Forelimb muscle (tissue), 1 donor: ENCODE data around the gene CAB39L. TPM values are rescaled to one million over a fixed set of nuclear protein-coding genes. Genes with fewer than 3 reads are reported as not detected.
"Not testable (repeated sequence)": the region's sequence is repeated elsewhere in the genome, so short reads cannot be mapped to it uniquely, and the experiment has no call there.

ENCODE experiments used
- DNase-seq: peaks from one replicate; pipeline ENCODE4 v3.0.0-alpha.2; 2013; ENCODE audit warnings: low read depth
- polyA plus RNA-seq: library from polyadenylated mRNA; unstranded; fragments of 120-200 nt; gene quantifications from one replicate; pipeline ENCODE4 v1.2.1, GENCODE V29; 2013; ENCODE audit not compliant: insufficient read length

CAB39L gene
- polyA plus RNA-seq, 1 donor = 4.2 TPM

- DNase-seq = no peak
Observed at GRCh38 chr13:49310251-49310650, 133.6 kb downstream of the CAB39L start.

GRCh38 chr13:49308921-49309408, 134.9 kb downstream of the CAB39L start:
- DNase-seq = no peak

DNA sequence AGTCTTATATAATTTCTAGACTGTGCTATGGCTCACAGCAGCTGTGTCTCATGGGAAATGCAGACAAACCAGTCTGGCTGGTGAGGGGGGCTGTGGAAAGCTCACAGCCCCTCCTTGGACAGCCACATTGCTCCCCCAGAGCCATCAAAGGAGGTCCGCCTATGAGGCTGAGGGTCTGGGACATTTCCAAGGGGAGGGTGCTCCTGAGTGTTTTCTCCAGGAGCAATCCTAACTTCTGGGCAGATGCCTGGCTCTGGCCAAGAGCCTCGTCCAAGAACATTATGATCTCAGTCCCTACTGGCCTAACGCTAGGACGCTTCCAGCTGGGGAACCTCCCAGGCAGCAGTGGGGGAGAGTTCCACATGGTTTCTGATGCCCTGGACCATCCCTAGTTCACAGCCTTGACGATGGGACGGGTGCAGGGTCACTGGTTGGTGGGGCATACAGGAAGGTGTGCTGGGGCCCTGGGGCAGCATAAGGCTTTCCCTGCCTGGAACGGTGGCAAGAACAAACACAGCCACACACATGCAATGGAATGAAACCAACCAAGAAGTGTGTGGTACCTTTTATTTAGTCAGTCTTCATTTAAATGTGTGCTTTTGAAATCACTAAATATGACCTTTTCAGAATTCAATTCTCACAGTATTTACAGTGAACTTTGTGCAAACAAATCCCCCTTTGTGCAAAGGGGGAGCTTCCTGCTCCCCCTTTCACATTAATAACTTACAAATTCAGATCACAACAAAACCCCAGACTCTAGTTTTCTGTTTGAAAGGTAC, 135.6 kb downstream of the CAB39L start:
- no peak for DNase-seq

GRCh38 chr13:49307365-49307764, 136.5 kb downstream of the CAB39L start:
- no peak for DNase-seq

GRCh38 chr13:49305792-49306425, 138.0 kb downstream of the CAB39L start:
- no peak for DNase-seq

- DNase-seq = no peak
Observed at GRCh38 chr13:49304763-49305700, 138.8 kb downstream of the CAB39L start.

GRCh38 chr13:49304356-49304755, 139.5 kb downstream of the CAB39L start:
- DNase-seq = no peak

- DNase-seq = no peak
Observed at GRCh38 chr13:49303533-49304252, 140.2 kb downstream of the CAB39L start.

DNA sequence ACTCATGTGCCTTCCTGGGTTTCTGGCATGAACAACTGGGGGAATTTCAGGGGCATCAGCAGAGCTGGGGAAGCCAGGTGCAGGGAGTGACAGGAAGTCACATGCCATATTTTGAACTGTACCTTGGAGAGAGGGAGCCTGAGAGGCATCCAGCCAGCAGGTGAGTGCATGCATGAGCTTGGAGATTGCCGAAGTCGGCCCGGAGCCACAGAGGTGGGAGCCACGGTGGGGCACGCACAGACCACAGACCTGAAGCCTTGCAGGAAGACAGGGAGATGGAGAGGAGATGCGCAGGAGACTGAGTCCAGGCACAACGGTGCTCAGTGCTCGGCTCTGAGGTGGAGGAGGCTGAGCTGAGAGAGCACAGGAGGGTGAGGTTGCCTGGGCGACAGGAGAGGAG, 141.0 kb downstream of the CAB39L start:
- no peak for DNase-seq

DNA sequence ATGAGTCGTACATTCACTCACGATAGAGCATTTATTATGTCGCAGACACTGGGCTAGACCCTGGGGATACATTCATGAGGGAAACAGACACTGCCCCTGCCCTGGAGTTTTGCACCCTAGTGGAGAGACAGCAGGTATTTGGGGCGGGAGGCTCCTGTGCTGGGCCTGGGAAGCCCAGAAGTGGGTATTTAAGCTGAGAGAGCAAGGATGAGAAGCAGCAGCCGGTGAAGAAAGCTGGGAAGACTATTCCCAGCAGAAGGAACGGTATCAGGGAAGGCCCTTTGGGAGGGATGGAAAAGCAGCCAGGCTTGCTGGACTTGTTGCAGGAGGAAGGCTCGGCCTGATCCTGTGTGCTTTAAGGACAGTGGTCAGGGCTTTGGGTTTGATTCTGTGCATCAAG, 141.6 kb downstream of the CAB39L start:
- no peak for DNase-seq

DNA sequence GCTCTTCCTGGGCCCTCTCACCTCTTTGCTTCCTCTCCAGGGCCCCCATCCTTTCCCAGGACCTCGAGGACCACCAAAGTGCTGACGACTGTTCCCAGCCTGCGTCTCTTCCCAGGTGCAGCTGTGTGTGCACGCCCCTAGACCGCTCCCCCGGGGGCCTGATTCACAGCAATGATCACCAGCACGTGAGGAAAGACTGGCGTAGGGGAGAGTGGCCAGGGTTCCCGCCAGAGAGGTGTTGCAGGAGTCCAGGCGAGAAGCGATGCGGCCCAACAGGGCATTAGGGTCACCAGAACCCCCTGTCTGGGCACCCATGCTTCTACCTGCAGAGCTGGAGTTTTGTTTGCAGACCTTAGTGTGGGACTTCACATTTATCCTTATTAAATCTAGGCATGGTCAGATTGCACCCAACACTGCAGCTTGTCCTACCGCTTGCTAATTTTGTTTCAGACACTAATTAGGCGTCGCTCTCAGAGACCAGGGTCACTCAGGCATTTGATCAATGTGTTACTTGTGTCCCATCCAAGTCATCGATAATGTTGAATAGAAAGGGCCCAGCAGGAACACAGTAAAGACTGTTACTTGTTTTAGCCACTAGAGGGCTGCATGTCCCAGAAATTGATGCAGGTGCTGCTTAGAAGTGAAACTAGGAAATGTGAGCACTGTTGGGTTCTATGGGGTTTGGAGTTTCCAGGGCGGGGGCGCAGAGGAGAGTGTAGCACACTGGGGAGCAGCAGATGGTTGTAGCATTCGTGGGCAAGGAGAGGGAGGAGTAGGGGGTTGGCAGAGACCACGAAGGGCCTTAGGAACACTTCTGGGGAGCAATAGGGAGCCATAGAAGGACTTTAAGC, 142.9 kb downstream of the CAB39L start:
- no peak for DNase-seq

GRCh38 chr13:49300276-49300675, 143.6 kb downstream of the CAB39L start:
- DNase-seq = no peak

DNA sequence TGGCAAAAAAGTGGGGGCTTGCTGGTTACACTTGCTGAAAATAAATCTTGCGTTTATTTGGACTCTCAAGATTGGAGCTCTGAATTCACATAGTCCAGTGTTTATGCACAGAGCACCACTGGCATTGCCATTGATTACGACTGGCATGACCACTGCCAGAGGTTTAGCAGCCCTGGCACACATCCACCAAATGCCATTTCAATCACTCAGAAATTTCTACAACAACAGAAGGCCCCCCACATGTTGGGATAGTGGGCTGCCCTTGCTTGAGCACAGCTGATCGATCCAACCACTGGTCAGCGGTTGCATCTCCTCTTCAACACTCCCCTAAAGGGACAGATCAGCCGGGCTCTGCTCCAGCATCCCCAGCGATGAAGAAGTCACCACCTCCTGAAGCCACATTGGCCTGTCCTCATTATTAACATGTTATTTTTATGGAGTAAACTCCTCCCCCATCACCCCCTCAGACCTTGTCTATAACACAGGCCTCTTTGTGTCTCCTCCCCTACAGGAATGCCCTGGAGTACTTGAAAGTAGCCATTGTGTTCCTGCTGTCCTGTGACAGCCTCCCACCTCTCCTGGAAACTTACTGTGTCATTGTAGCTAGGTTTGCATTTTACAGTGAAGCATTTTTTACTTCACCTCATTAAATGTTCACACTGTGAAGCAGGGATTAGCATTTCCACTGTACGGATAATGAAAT, 144.8 kb downstream of the CAB39L start:
- DNase-seq = no peak

DNA sequence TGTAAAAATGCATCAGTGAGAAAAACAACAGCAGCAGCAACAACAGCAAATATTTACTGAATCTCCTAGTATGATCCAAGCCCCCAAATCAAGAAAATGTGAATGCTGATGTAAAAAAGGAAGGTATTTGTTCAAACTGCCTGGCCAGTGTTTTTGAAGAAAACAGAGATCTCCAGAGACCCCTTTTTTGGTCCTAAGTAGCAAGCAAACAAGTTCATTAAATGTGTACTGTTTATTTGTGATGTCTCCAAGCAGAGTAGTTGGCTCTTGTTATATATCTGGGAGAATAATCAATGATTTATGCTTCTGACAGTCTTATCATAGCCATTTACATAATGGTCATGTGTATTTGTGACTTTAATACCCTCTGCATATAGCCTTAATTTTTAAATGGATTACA, 145.4 kb downstream of the CAB39L start:
- DNase-seq = no peak

DNA sequence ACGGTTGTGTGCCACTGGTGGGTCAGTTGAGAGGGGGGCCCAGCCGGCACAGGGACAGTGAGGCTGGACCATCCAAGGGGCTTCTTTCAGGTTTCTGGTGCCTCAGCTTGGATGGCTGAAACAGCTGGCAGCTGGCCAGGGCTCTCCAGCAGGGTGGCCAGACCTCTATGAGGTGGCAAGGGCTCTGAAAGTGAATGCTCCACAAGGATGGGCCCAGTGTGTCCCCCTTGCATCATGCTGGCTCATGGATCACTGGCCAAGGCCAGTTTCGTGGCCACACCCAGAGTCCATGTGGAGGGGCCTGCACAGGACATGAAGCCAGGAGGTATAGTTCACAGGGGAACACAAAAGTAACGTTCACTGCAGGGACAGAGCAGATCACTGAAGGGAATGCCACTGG, 146.5 kb downstream of the CAB39L start:
- DNase-seq = no peak

- DNase-seq = no peak
Observed at GRCh38 chr13:49296659-49297058, 147.2 kb downstream of the CAB39L start.

GRCh38 chr13:49295244-49295643, 148.6 kb downstream of the CAB39L start:
- DNase-seq = no peak

DNA sequence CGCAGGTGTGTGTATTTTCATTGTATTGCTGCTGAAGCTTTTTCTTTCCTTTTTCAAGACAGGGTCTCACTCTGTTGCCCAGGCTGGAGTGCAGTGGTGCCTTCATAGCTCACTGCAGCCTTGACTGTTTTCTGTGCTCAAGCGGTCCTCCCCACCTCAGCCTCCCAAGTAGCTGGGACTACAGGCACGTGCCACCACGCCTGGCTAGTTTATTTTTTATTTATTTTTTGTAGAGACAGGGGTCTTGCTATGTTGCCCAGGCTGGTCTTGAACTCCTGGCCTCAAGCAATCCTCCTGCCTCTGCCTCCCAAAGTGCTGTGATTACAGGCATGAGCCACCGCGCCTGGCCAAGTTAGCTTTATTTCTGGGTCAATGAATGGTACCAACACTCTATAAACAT, 149.1 kb downstream of the CAB39L start:
- not testable (repeated sequence) for DNase-seq

DNA sequence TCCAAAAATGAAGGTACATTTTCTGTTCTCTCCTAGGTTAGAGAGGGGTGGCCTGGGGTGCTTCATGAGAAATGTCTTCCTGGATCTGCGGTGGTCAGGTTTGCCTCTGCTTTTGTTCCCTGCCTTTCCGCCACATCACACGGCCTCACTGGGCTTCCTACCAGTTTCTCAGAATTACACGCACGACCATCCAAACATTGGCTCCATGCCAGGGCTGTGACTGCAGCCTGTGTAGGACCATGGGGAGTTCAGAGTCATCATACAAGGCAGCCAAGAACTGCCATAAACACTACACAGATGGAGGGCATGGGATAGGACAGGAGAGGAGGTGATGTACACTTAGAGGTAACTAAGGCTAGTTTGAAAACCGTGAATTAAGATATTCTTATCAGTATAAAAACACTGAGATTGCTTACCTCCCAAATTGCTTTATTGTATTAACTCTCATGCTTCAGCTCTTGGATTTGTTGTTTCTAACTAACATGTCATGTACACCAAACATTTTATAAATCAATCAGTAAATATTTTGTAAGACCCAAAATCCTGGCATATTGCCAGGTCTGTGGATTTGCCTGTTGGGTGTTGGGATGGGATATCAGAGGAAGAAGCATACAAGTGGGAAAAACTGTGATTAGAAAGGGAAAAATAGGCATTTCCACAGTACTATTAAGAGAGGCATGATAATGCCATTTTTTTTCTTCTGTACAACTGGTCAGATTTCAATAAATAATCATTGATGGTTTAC, 150.9 kb downstream of the CAB39L start:
- DNase-seq = no peak
